LNCaP clone FGC (cell line): ENCODE data around the gene TBCA.

Experiments
- DNase-seq: peaks from one replicate; pipeline ENCODE4 v3.0.0-alpha.2; 2011; ENCODE audit warnings: low read depth
- H3K4me3 ChIP-seq: 2 replicates; pipeline ENCODE4 v1.5.1; 2011; ENCODE audit warnings: mild to moderate bottlenecking, low read depth, low read length, control low read depth
- CTCF ChIP-seq: IDR thresholded peaks from 2 replicates; pipeline ENCODE4 v1.5.1; 2012; ENCODE audit warnings: mild to moderate bottlenecking; ENCODE audit not compliant: control insufficient read depth, insufficient read depth; ENCODE audit errors: extremely low read depth

The TBCA gene

GRCh38 chr5:77697692-77698091 lies 78.4 kb downstream of the TBCA start:
- TF ChIP-seq CTCF: no peak
- DNase-seq: no peak
- H3K4me3 ChIP-seq: no peak overlapping the region

- no peak for DNase-seq
- no peak for TF ChIP-seq CTCF
- no peak overlapping the region for H3K4me3 ChIP-seq
Measured at GRCh38 chr5:77696120-77696519, 80.0 kb downstream of the TBCA start.

- DNase-seq: no peak
- no peak for TF ChIP-seq CTCF
- no peak overlapping the region for H3K4me3 ChIP-seq
Measured at GRCh38 chr5:77693913-77694312, 82.2 kb downstream of the TBCA start.

GRCh38 chr5:77683171-77683732 lies 92.9 kb downstream of the TBCA start:
- no peak for TF ChIP-seq CTCF
- no peak overlapping the region for H3K4me3 ChIP-seq
- no peak for DNase-seq

- DNase-seq: no peak
- no peak overlapping the region for H3K4me3 ChIP-seq
- no peak for TF ChIP-seq CTCF
Measured at GRCh38 chr5:77670526-77670925, 105.6 kb downstream of the TBCA start.

- no peak overlapping the region for H3K4me3 ChIP-seq
- no peak for TF ChIP-seq CTCF
- no peak for DNase-seq
Measured at GRCh38 chr5:77669677-77670076, 106.5 kb downstream of the TBCA start.

- no peak for TF ChIP-seq CTCF
- DNase-seq: no peak
Measured at GRCh38 chr5:77663090-77663863, 112.9 kb downstream of the TBCA start.

More at GRCh38 chr5:77663090-77663863, 112.9 kb downstream of the TBCA start:
- H3K4me3 ChIP-seq: no peak overlapping the region
